Measurements from ENCODE around the gene SLC5A9.
"Not testable (repeated sequence)": the region's sequence is repeated elsewhere in the genome, so short reads cannot be mapped to it uniquely, and the experiment has no call there.

Gene SLC5A9

GRCh38 chr1:48213462-48213861, 9.1 kb upstream of the SLC5A9 start:
- in situ Hi-C loops (cut with HindIII; ENCODE audit: low sequenced_read_pairs): not testable (repeated sequence)

GRCh38 chr1:48214366-48214765, 8.2 kb upstream of the SLC5A9 start:
- in situ Hi-C loops (cut with HindIII; ENCODE audit: low sequenced_read_pairs): not testable (repeated sequence)

- in situ Hi-C loops (cut with HindIII; ENCODE audit: low sequenced_read_pairs): no loop called here
Observed at GRCh38 chr1:48214820-48215219, 7.7 kb upstream of the SLC5A9 start.

- in situ Hi-C loops (cut with HindIII; ENCODE audit: low sequenced_read_pairs): no loop called here
Observed at GRCh38 chr1:48215222-48215621, 7.3 kb upstream of the SLC5A9 start.

- in situ Hi-C loops (cut with HindIII; ENCODE audit: low sequenced_read_pairs): no loop called here
Observed at GRCh38 chr1:48215889-48216288, 6.6 kb upstream of the SLC5A9 start.

GRCh38 chr1:48216313-48216712, 6.2 kb upstream of the SLC5A9 start:
- in situ Hi-C loops (cut with HindIII; ENCODE audit: low sequenced_read_pairs): no loop called here

- in situ Hi-C loops (cut with HindIII; ENCODE audit: low sequenced_read_pairs): no loop called here
Observed at GRCh38 chr1:48216941-48217340, 5.6 kb upstream of the SLC5A9 start.

GRCh38 chr1:48217856-48218255, 4.7 kb upstream of the SLC5A9 start:
- in situ Hi-C loops (cut with HindIII; ENCODE audit: low sequenced_read_pairs): no loop called here

- in situ Hi-C loops (cut with HindIII; ENCODE audit: low sequenced_read_pairs): no loop called here
Observed at GRCh38 chr1:48219803-48220202, 2.7 kb upstream of the SLC5A9 start.

- in situ Hi-C loops (cut with HindIII; ENCODE audit: low sequenced_read_pairs): no loop called here
Observed at GRCh38 chr1:48221122-48221521, 1.4 kb upstream of the SLC5A9 start.

- in situ Hi-C loops (cut with HindIII; ENCODE audit: low sequenced_read_pairs): no loop called here
Observed at GRCh38 chr1:48221657-48222056, 859 bp upstream of the SLC5A9 start.

GRCh38 chr1:48223366-48224240, 1.1 kb downstream of the SLC5A9 start:
- in situ Hi-C loops (cut with HindIII; ENCODE audit: low sequenced_read_pairs): no loop called here

GRCh38 chr1:48224791-48225190, 2.3 kb downstream of the SLC5A9 start:
- in situ Hi-C loops (cut with HindIII; ENCODE audit: low sequenced_read_pairs): no loop called here

- in situ Hi-C loops (cut with HindIII; ENCODE audit: low sequenced_read_pairs): no loop called here
Observed at GRCh38 chr1:48225579-48225978, 3.1 kb downstream of the SLC5A9 start.

- in situ Hi-C loops (cut with HindIII; ENCODE audit: low sequenced_read_pairs): no loop called here
Observed at GRCh38 chr1:48227165-48228013, 4.9 kb downstream of the SLC5A9 start.

- in situ Hi-C loops (cut with HindIII; ENCODE audit: low sequenced_read_pairs): no loop called here
Observed at GRCh38 chr1:48228156-48228555, 5.6 kb downstream of the SLC5A9 start.

GRCh38 chr1:48229317-48229716, 6.8 kb downstream of the SLC5A9 start:
- in situ Hi-C loops (cut with HindIII; ENCODE audit: low sequenced_read_pairs): no loop called here

- in situ Hi-C loops (cut with HindIII; ENCODE audit: low sequenced_read_pairs): no loop called here
Observed at GRCh38 chr1:48230236-48230635, 7.7 kb downstream of the SLC5A9 start.

- in situ Hi-C loops (cut with HindIII; ENCODE audit: low sequenced_read_pairs): no loop called here
Observed at GRCh38 chr1:48232722-48233121, 10.2 kb downstream of the SLC5A9 start.

GRCh38 chr1:48233666-48234485, 11.4 kb downstream of the SLC5A9 start:
- in situ Hi-C loops (cut with HindIII; ENCODE audit: low sequenced_read_pairs): no loop called here

GRCh38 chr1:48235652-48236051, 13.1 kb downstream of the SLC5A9 start:
- in situ Hi-C loops (cut with HindIII; ENCODE audit: low sequenced_read_pairs): no loop called here

Data from DLD1 (cell line).